GM12892 (cell line): ENCODE data around the gene ST6GALNAC4.

Experiments
- POLR2A ChIP-seq: IDR thresholded peaks from 2 replicates; pipeline ENCODE4 v1.6.1; 2011; ENCODE audit warnings: low read depth, low read length, control low read depth
- POLR2AphosphoS5 ChIP-seq: IDR thresholded peaks from 2 replicates; pipeline ENCODE4 v1.6.1; 2011; ENCODE audit warnings: low read depth, low read length, control low read depth
- TAF1 ChIP-seq: IDR thresholded peaks from 2 replicates; pipeline ENCODE4 v1.6.1; 2011; ENCODE audit warnings: low read depth, mild to moderate bottlenecking, control low read depth, low read length, borderline replicate concordance

DNA sequence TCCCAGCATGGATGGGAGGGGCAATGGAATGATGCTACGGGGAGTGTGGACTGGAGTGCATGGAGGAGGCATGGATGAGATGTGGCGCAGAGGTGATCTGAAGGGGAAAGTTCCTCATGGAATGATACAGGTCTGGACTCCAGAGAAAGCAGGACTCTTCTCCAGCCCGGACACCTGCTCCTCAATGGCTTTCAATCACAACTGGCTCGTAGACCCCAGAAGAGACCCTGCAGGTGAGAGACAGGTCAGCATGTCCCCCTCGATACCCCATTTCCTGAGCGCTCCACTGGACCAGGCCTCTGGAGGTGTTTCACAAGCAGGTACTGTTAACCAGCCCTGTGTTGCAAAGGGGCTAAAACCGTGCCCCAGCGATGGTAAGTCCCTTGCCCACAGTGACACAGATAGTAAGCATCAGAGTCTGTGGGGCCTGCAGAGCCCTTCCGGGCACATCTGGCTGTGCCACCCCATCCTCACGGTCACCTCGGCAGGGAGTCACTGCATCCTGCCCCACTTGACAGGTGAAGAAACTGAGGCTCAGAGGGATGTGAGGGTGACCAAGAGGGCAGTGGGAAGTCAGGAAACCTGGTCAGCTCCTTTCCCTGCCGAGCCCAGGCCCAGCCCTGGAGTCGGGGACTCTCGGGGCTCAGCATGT is 26.3 kb upstream of the ST6GALNAC4 start:
- TF ChIP-seq POLR2A (no peak), POLR2AphosphoS5 (no peak), TAF1 (no peak)
